ENCODE data around the gene PTPRD. TPM values are rescaled to one million over a fixed set of nuclear protein-coding genes. Genes with fewer than 3 reads are reported as not detected.

PTPRD gene
- total RNA-seq, 2 donors from 2014 or later = 60.1 to 75.7 TPM

GRCh38 chr9:8622222-8622802 lies 1990.5 kb downstream of the PTPRD start:
- Histone ChIP-seq H3K4me3 (no peak overlapping the region), H3K9ac (ENCODE audit: low read depth in 2 of 2, low read length in 2 of 2) (no peak overlapping the region), H3K9me3 (no peaks in the 10 kb centered on the region), H3K27me3 (no peaks in the 10 kb centered on the region), H3K36me3 (no peaks in the 10 kb centered on the region), H3K27ac (no peak overlapping the region), H3K4me1 (no peaks in the 10 kb centered on the region)
- intact Hi-C loops (cut with DNase I) = no loop called here
- TF ChIP-seq CTCF (IDR thresholded peaks at IDR 0.05) = no peak
- DNase-seq = no peak

GRCh38 chr9:8621416-8621815 lies 1991.4 kb downstream of the PTPRD start:
- H3K27me3 ChIP-seq = no peaks in the 10 kb centered on the region
- no peak overlapping the region for H3K27ac ChIP-seq
- H3K4me3 ChIP-seq = no peak overlapping the region
- H3K4me1 ChIP-seq = no peaks in the 10 kb centered on the region
- no peaks in the 10 kb centered on the region for H3K36me3 ChIP-seq
- no peaks in the 10 kb centered on the region for H3K9me3 ChIP-seq
- no peak for DNase-seq
- no peak overlapping the region for H3K9ac ChIP-seq (ENCODE audit: low read depth in 2 of 2, low read length in 2 of 2)
- TF ChIP-seq CTCF (IDR thresholded peaks at IDR 0.05) = no peak
- intact Hi-C loops (cut with DNase I) = no loop called here

GRCh38 chr9:8616414-8616813 lies 1996.4 kb downstream of the PTPRD start:
- intact Hi-C loops (cut with DNase I) = no loop called here
- Histone ChIP-seq H3K4me3 (no peak overlapping the region), H3K9ac (ENCODE audit: low read depth in 2 of 2, low read length in 2 of 2) (no peak overlapping the region), H3K27ac (no peak overlapping the region), H3K27me3 (no peaks in the 10 kb centered on the region), H3K4me1 (no peaks in the 10 kb centered on the region), H3K9me3 (no peaks in the 10 kb centered on the region), H3K36me3 (no peaks in the 10 kb centered on the region)
- no peak for DNase-seq
- no peak for TF ChIP-seq CTCF (IDR thresholded peaks at IDR 0.05)

GRCh38 chr9:8614926-8615440 lies 1997.8 kb downstream of the PTPRD start:
- Histone ChIP-seq H3K4me3 (no peak overlapping the region), H3K27ac (no peak overlapping the region), H3K36me3 (no peaks in the 10 kb centered on the region), H3K9me3 (no peaks in the 10 kb centered on the region), H3K27me3 (no peaks in the 10 kb centered on the region), H3K9ac (ENCODE audit: low read depth in 2 of 2, low read length in 2 of 2) (no peak overlapping the region), H3K4me1 (no peaks in the 10 kb centered on the region)
- no peak for DNase-seq
- intact Hi-C loops (cut with DNase I) = no loop called here
- TF ChIP-seq CTCF (IDR thresholded peaks at IDR 0.05) = no peak

GRCh38 chr9:8613346-8613825 lies 1999.4 kb downstream of the PTPRD start:
- Histone ChIP-seq H3K27me3 (no peaks in the 10 kb centered on the region), H3K9ac (ENCODE audit: low read depth in 2 of 2, low read length in 2 of 2) (no peak overlapping the region), H3K36me3 (no peaks in the 10 kb centered on the region), H3K4me3 (no peak overlapping the region), H3K4me1 (no peaks in the 10 kb centered on the region), H3K27ac (no peak overlapping the region), H3K9me3 (no peaks in the 10 kb centered on the region)
- DNase-seq = no peak
- no peak for TF ChIP-seq CTCF (IDR thresholded peaks at IDR 0.05)
- intact Hi-C loops (cut with DNase I) = no loop called here
